Esophagus (tissue), 2 donors: ENCODE results near the gene RET. TPM values are rescaled to one million over a fixed set of nuclear protein-coding genes. Genes with fewer than 3 reads are reported as not detected.

Source experiments
- H3K27ac ChIP-seq, 2 donors: one replicate each; pipeline ENCODE4 v1.5.1; 2013; ENCODE audit warnings: low read depth in 2 of 2, mild to moderate bottlenecking in 2 of 2, inconsistent platforms in 1 of 2, low read length in 1 of 2, moderate library complexity in 1 of 2
- H3K27me3 ChIP-seq, 2 donors: one replicate each; pipeline ENCODE4 v1.6.1; 2013; ENCODE audit warnings: low read length in 2 of 2, control low read depth in 1 of 2, mild to moderate bottlenecking in 1 of 2; ENCODE audit not compliant: insufficient read depth in 2 of 2, control insufficient read depth in 1 of 2
- H3K36me3 ChIP-seq, 2 donors: one replicate each; pipeline ENCODE4 v1.6.1; 2013; ENCODE audit warnings: low read length in 1 of 2; ENCODE audit not compliant: control insufficient read depth in 2 of 2, insufficient read depth in 2 of 2
- H3K4me1 ChIP-seq, 2 donors: one replicate each; pipeline ENCODE4 v1.6.1; 2013; ENCODE audit warnings: low read length in 1 of 2; ENCODE audit not compliant: control insufficient read depth in 2 of 2, insufficient read depth in 2 of 2
- H3K4me3 ChIP-seq, 2 donors: one replicate each; pipeline ENCODE4 v1.5.1; 2013; ENCODE audit warnings: low read length in 2 of 2, mild to moderate bottlenecking in 2 of 2, low read depth in 1 of 2, moderate library complexity in 1 of 2
- H3K9me3 ChIP-seq, 2 donors: one replicate each; pipeline ENCODE4 v1.6.1; 2013; ENCODE audit warnings: mild to moderate bottlenecking in 2 of 2, low read depth in 1 of 2, low read length in 1 of 2, moderate library complexity in 1 of 2; ENCODE audit not compliant: control insufficient read depth in 2 of 2, insufficient read depth in 1 of 2
- WGBS, 2 donors: extraction: QIAGEN DNeasy Blood & Tissue Kit; methylation state at CpG; one replicate each; pipeline ENCODE4 v1.1.7; 2013; 5-methylcytosine and 5-hydroxymethylcytosine counted together
- polyA plus RNA-seq, 2 donors: library from polyadenylated mRNA; stranded (reverse); fragments of 200-250 nt; gene quantifications; one replicate each; pipeline ENCODE4 v1.2.3, GENCODE V29; 2013
- donor health status: healthy with polysubstance abuse.
- donor health status: Bipolar disorder and iron deficiency.

The RET gene
- polyA plus RNA-seq, 2 donors = 0.07 to 0.10 TPM

DNA sequence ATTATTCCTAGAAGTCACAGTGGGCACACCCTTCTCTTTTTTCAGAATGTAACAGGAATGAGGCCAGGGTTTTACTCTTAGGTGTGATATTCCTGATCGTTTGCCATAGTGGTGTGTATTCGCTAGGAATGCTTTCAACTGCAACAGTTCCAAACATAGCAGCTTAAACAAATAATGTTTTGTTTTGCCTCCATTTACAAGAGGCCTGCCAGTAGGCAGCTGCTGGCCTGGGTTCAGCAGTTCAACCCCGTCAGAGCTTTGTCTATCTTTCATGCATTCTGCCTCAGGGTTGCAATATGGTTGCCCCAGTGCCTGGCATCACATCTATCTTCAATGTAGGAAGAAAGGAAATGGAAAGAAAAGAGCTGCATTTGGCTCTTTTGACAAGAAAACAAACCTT, 21.7 kb upstream of the RET start:
- Histone ChIP-seq H3K27me3 (no peaks in the 10 kb centered on the region), H3K27ac (no peak overlapping the region), H3K9me3 (no peaks in the 10 kb centered on the region), H3K4me3 (no peak overlapping the region), H3K4me1 (no peaks in the 10 kb centered on the region), H3K36me3 (no peaks in the 10 kb centered on the region)
- WGBS, 2 donors = 39 to 41% methylated on average over 3 of the region's 3 CpGs

DNA sequence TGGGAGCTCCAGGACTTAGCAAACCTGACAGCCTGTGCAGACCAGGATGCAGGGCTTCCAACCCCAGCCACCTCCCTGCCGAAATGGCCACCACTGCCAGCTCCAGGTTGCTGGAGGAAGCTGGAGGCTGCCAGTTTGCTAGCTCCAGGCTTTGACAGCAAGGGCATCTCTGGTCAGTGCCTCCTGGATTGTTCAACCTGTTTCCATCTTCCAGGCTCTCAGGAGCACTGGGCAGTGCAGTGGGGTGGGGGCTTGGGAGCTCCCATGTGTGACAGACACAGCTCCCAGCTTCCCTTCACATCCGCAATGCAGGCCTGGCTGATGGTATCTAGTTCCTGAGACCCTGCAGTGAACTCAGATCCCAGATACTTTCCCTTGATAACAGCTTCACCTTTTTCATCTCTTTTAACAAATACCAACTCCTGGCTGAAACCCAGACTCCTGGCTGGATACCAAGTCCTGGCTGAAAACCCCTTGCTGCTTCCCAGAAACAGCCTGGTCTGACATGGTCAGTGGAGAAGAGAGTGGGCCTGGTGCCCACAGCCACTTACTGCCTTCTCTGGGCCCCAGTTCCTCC, 20.8 kb upstream of the RET start:
- Histone ChIP-seq H3K4me1 (no peaks in the 10 kb centered on the region), H3K27ac (no peak overlapping the region), H3K36me3 (no peaks in the 10 kb centered on the region), H3K9me3 (no peaks in the 10 kb centered on the region), H3K4me3 (no peak overlapping the region), H3K27me3 (no peaks in the 10 kb centered on the region)
- 78 to 88% methylated on average over 2 of the region's 2 CpGs for WGBS, 2 donors

DNA sequence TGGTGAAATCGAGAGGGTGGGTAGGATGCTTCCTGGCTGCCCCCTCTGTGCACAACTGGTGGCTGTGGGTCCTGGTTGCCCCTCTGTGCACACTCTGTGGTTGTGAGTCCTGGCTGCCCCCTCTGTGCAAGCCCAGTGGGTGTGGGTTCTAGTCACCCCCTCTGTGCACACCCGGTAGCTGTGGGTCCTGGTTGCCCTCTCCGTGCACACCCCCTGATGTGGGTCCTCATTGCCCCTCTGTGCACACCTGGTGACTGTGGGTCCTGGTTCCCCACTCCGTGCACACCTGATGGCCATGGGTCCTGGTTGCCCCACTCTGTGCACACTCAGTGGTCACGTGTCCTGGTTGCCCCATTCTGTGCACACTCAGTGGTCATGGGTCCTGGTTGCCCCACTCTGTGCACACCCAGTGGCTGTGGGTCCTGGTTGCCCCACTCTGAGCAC, 20.3 kb upstream of the RET start:
- no peaks in the 10 kb centered on the region for H3K27me3 ChIP-seq
- no peak overlapping the region for H3K27ac ChIP-seq
- H3K4me3 ChIP-seq = no peak overlapping the region
- H3K4me1 ChIP-seq = no peaks in the 10 kb centered on the region
- no peaks in the 10 kb centered on the region for H3K36me3 ChIP-seq
- WGBS, 2 donors = 74 to 80% methylated on average over 5 of the region's 5 CpGs
- H3K9me3 ChIP-seq = no peaks in the 10 kb centered on the region

DNA sequence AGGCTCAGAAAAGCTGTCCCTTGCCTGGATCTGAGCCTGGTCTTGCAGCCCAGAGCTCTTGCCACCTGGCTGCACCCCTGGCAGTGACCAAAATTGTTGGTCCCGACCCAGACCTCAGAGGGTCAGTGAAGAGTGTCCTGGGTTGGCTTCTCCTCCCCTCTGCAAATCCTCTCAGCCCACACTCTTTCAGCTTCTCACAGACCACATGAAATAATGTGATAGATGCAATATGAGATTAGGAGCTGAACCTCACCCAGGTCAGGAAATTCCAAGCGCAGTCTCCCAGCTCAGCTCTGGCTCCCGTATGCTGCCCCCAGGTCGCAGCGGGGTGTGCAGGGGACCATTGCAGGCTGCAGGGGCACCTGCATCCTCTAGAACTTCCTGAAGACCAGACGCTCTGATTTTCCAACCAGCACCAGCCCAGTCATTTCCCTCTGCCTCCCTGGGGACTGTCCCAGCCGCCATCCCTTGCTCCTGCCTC, 19.6 kb upstream of the RET start:
- Histone ChIP-seq H3K4me3 (no peak overlapping the region), H3K27me3 (no peaks in the 10 kb centered on the region), H3K27ac (no peak overlapping the region), H3K9me3 (no peaks in the 10 kb centered on the region), H3K4me1 (no peaks in the 10 kb centered on the region), H3K36me3 (no peaks in the 10 kb centered on the region)
- WGBS, 2 donors = 60 to 62% methylated on average over 7 of the region's 7 CpGs

DNA sequence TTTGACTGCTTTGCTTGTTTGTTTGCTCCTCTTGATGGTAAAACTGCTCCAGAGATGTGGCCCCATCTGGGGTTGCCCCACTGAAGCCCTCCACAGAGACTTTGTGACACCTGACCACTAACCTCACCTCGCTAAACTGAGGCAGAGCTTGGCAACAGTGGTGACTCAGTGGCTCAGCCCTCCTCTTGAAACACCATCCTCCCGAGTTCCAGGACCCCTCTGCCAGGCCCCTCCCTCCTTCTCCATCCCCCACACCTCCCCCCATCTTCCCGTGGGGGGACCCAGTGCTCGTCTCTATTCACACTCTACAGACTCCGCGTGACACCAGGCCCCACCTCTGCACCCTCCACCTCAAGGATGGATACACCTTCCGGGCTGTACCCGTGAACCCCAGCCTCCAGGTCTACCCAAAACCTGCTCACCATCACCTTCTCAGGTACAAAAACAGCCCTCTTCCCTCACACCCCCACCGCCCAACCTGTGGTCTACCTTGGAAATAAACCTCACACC, 19.0 kb upstream of the RET start:
- no peak overlapping the region for H3K27ac ChIP-seq
- no peaks in the 10 kb centered on the region for H3K4me1 ChIP-seq
- H3K9me3 ChIP-seq = no peaks in the 10 kb centered on the region
- H3K27me3 ChIP-seq = no peaks in the 10 kb centered on the region
- H3K36me3 ChIP-seq = no peaks in the 10 kb centered on the region
- WGBS, 2 donors = 80% methylated on average over 9 of the region's 9 CpGs
- no peak overlapping the region for H3K4me3 ChIP-seq

DNA sequence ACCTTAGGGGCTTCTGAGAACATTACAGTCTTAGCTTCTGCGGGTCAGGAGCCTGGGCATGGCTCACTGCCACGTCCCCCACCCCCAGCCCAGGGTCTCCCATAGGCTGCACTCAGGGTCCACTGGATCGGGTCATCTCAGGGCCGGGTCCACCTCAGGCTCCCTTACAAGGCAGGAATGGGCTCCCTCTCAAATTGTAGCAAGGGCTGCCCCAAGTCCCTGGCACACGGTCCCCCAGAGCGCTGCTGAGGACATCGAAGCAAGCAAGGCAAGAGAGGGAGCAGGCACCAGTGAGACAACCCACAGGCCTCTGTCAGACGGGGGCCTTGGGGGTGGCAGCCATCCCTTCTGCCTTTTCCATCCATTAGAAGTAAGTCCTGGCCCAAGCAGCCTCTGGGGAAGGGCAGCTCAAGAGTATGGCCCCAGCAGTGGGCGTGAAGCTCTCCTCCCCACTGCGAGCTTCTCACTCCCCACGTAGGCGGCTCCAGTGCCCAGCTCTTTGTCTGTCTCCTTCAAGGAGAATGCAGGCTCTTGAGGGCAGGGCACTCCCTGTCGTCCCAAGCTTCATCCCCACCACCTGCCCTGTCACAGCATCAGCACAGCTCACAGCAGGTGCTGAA, 18.0 kb upstream of the RET start:
- no peaks in the 10 kb centered on the region for H3K27me3 ChIP-seq
- no peaks in the 10 kb centered on the region for H3K36me3 ChIP-seq
- H3K4me1 ChIP-seq = no peaks in the 10 kb centered on the region
- H3K9me3 ChIP-seq = no peaks in the 10 kb centered on the region
- no peak overlapping the region for H3K27ac ChIP-seq
- 83 to 86% methylated on average over 13 of the region's 13 CpGs for WGBS, 2 donors
- H3K4me3 ChIP-seq = no peak overlapping the region

DNA sequence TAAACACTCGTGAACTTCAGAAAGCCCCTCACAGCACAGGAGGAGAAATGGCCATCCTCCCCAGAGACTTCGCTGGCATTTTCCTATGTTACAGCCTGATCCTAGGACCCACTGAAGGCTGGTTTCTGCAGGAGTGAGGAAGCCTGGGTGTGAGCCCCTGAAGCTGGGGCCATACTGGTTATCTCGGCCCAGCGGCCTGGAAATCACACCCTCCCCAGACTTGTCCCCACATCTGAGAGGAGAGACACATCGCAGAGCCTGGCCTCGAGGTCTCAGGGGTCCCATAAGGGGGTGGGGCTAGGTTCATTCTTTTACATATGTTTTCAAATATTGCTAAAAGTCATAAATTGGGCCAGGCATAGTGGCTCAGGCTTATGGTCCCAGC, 17.5 kb upstream of the RET start:
- H3K36me3 ChIP-seq = no peaks in the 10 kb centered on the region
- H3K27ac ChIP-seq = no peak overlapping the region
- 78% methylated on average over 6 of the region's 6 CpGs for WGBS, 2 donors
- H3K4me1 ChIP-seq = no peaks in the 10 kb centered on the region
- H3K4me3 ChIP-seq = no peak overlapping the region
- H3K27me3 ChIP-seq = no peaks in the 10 kb centered on the region
- H3K9me3 ChIP-seq = no peaks in the 10 kb centered on the region

DNA sequence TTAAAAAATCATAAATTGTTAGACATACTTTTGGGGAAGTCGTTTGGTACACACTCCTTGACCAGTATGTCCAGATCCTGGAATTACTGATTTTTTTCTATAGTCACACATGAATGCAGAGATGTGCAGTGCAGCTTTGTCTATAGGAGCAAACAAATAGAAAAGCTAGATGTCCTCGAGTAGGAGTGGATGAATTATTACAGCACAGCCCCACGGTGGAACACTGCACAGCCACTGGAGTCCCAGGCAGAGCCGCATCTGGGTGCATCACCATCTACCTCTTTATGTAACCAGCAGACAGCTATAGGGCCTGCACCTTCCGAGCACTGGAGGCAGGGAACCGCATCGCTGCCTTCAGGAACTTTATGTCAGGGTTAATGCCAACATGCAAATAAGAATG, 17.0 kb upstream of the RET start:
- H3K4me1 ChIP-seq = no peaks in the 10 kb centered on the region
- no peaks in the 10 kb centered on the region for H3K9me3 ChIP-seq
- H3K36me3 ChIP-seq = no peaks in the 10 kb centered on the region
- WGBS, 2 donors = 47% methylated on average over 7 of the region's 7 CpGs
- no peaks in the 10 kb centered on the region for H3K27me3 ChIP-seq
- no peak overlapping the region for H3K27ac ChIP-seq
- H3K4me3 ChIP-seq = no peak overlapping the region

DNA sequence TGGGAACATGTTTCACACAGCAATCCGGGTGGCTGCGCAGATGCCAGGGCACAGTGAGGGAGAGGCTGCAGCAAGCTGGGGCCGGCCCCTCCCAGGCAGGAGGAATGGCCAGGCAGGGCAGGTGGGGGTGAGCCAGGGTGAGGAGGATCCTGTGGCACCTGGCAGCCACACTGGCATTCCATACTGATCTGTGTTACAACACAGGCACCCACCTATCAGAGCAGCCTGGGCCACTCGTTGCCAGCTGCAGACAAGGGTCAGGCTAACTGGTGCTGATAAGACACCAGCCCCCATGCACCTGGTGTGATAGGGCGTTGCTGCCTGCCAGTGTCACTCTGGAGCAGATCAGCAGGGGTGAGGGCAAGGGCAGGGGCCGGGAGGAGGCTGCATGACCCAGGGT, 16.6 kb upstream of the RET start:
- Histone ChIP-seq H3K27ac (no peak overlapping the region), H3K4me3 (no peak overlapping the region), H3K36me3 (no peaks in the 10 kb centered on the region), H3K27me3 (no peaks in the 10 kb centered on the region), H3K9me3 (no peaks in the 10 kb centered on the region), H3K4me1 (no peaks in the 10 kb centered on the region)
- WGBS, 2 donors = 40 to 50% methylated on average over 6 of the region's 6 CpGs

DNA sequence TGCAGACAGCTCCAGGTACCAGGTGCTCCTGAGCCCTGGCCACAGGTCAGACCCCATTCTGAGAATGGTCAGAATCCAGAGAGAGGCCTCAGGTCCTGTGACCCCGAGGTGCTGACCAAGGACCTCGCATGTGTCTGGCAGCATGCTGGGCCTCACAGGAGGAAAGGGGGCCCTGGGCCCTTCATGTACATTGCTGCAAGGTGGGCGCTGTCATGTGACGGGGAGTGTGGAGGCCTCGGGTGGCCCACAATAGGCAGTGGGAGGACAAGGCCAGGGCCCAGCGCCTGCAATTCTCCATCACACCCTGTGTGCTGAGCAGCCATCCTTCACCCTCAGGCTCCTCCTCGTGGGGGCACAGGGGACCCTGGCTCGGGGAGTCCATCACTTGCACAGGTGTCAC, 15.5 kb upstream of the RET start:
- Histone ChIP-seq H3K27ac (no peak overlapping the region), H3K36me3 (no peaks in the 10 kb centered on the region), H3K4me3 (no peak overlapping the region), H3K9me3 (no peaks in the 10 kb centered on the region), H3K27me3 (no peaks in the 10 kb centered on the region), H3K4me1 (no peaks in the 10 kb centered on the region)
- WGBS, 2 donors = 85 to 87% methylated on average over 8 of the region's 8 CpGs
